ENCODE data around the gene MGAT5B.
"Not testable (repeated sequence)": the region's sequence is repeated elsewhere in the genome, so short reads cannot be mapped to it uniquely, and the experiment has no call there.

The MGAT5B gene

GRCh38 chr17:76840884-76841775 lies 27.1 kb upstream of the MGAT5B start:
- H3K27ac ChIP-seq (ENCODE audit: low read depth, low read length) = peak overlapping the region; percentile 89

GRCh38 chr17:76841776-76842405 lies 26.3 kb upstream of the MGAT5B start:
- H3K9me3 ChIP-seq (ENCODE audit: control insufficient read depth, insufficient read depth, low read length) = no peaks in the 10 kb centered on the region
- no peak for TF ChIP-seq CTCF (IDR thresholded peaks at IDR 0.05; ENCODE audit: low read depth, low read length, poor library complexity, severe bottlenecking)
- TF ChIP-seq EZH2phosphoT487 (IDR thresholded peaks at IDR 0.05; ENCODE audit: borderline replicate concordance, low read length) = no peak
- H3K4me3 ChIP-seq (ENCODE audit: low read length) = peak overlapping the region; percentile 73
- H3K79me2 ChIP-seq (ENCODE audit: control insufficient read depth, low read length) = no peaks in the 10 kb centered on the region
- no peaks in the 10 kb centered on the region for H4K20me1 ChIP-seq (ENCODE audit: control insufficient read depth, insufficient read depth, low read depth, low read length)
- H3K4me1 ChIP-seq (ENCODE audit: control insufficient read depth, low read length) = peaks cover 91% of the 10 kb centered on the region
- H3K4me2 ChIP-seq (ENCODE audit: low read length) = peak overlapping the region; percentile 83
- H3K36me3 ChIP-seq (ENCODE audit: control insufficient read depth, low read length) = 0 out of 2 replicates have a peak, but pooled peaks cover 8% of the 10 kb centered on the region
- H3K27me3 ChIP-seq (ENCODE audit: control insufficient read depth, low read length) = no peaks in the 10 kb centered on the region
- no peaks in the 10 kb centered on the region for H3K9me2 ChIP-seq (replicated peaks; ENCODE audit: control insufficient read depth, low read length)
- H3F3A ChIP-seq (ENCODE audit: control insufficient read depth, insufficient read depth) = peaks cover 16% of the 10 kb centered on the region
- H3K27ac ChIP-seq (ENCODE audit: low read depth, low read length) = peak overlapping the region; percentile 89

More at GRCh38 chr17:76840884-76841775, 27.1 kb upstream of the MGAT5B start:
- Histone ChIP-seq H3K79me2 (ENCODE audit: control insufficient read depth, low read length) (no peaks in the 10 kb centered on the region), H3K27me3 (ENCODE audit: control insufficient read depth, low read length) (no peaks in the 10 kb centered on the region), H3K9me3 (ENCODE audit: control insufficient read depth, insufficient read depth, low read length) (no peaks in the 10 kb centered on the region), H3K9me2 (replicated peaks; ENCODE audit: control insufficient read depth, low read length) (no peaks in the 10 kb centered on the region), H3K4me2 (ENCODE audit: low read length) (peak overlapping the region; percentile 83), H3K4me1 (ENCODE audit: control insufficient read depth, low read length) (peaks cover 83% of the 10 kb centered on the region), H3K36me3 (ENCODE audit: control insufficient read depth, low read length) (0 out of 2 replicates have a peak, but pooled peaks cover 8% of the 10 kb centered on the region), H3K4me3 (ENCODE audit: low read length) (peak overlapping the region; percentile 73), H4K20me1 (ENCODE audit: control insufficient read depth, insufficient read depth, low read depth, low read length) (no peaks in the 10 kb centered on the region), H3F3A (ENCODE audit: control insufficient read depth, insufficient read depth) (peaks cover 16% of the 10 kb centered on the region)
- TF ChIP-seq CTCF (IDR thresholded peaks at IDR 0.05; ENCODE audit: low read depth, low read length, poor library complexity, severe bottlenecking) (no peak), EZH2phosphoT487 (IDR thresholded peaks at IDR 0.05; ENCODE audit: borderline replicate concordance, low read length) (no peak)

GRCh38 chr17:76843068-76843467 lies 25.1 kb upstream of the MGAT5B start:
- Histone ChIP-seq H3K27ac (ENCODE audit: low read depth, low read length) (peak overlapping the region; percentile 89), H3F3A (ENCODE audit: control insufficient read depth, insufficient read depth) (peaks cover 16% of the 10 kb centered on the region), H3K4me1 (ENCODE audit: control insufficient read depth, low read length) (peaks cover 93% of the 10 kb centered on the region), H3K4me3 (ENCODE audit: low read length) (peak overlapping the region; percentile 56), H3K4me2 (ENCODE audit: low read length) (peak overlapping the region; percentile 83)
- not testable (repeated sequence) for H3K36me3 ChIP-seq (ENCODE audit: control insufficient read depth, low read length); H3K79me2 ChIP-seq (ENCODE audit: control insufficient read depth, low read length); H3K9me2 ChIP-seq (replicated peaks; ENCODE audit: control insufficient read depth, low read length); H3K27me3 ChIP-seq (ENCODE audit: control insufficient read depth, low read length); H3K9me3 ChIP-seq (ENCODE audit: control insufficient read depth, insufficient read depth, low read length); H4K20me1 ChIP-seq (ENCODE audit: control insufficient read depth, insufficient read depth, low read depth, low read length)

All from DOHH2 (cell line).